Breast epithelium (tissue), 3 donors: ENCODE data around the gene PPP2R3B.

ENCODE experiments used
- CTCF ChIP-seq, 3 donors: fragments of 450-650 bp; IDR thresholded peaks; one replicate each; pipeline ENCODE4 v1.5.1; 2016 to 2017; ENCODE audit warnings: antibody characterized with exemption in 3 of 3, mild to moderate bottlenecking in 3 of 3, moderate library complexity in 3 of 3
- POLR2A ChIP-seq: fragments of 450-650 bp; IDR thresholded peaks from one replicate; pipeline ENCODE4 v1.6.1; 2016; ENCODE audit warnings: antibody characterized with exemption, mild to moderate bottlenecking, moderate library complexity
- POLR2AphosphoS5 ChIP-seq, 3 donors: sonication (generic); formaldehyde crosslinking; IDR thresholded peaks; one replicate each; pipeline ENCODE4 v1.6.1; 2017; ENCODE audit warnings: antibody characterized with exemption in 3 of 3

GRCh38 chrX:367349-367748, 19.4 kb downstream of the PPP2R3B start:
- TF ChIP-seq CTCF (IDR thresholded peaks at IDR 0.05): no peak
- TF ChIP-seq POLR2AphosphoS5 (IDR thresholded peaks at IDR 0.05): no peak
- TF ChIP-seq POLR2A: no peak
